HCT116 (cell line): ENCODE measurements around the gene MXRA8. TPM values are rescaled to one million over a fixed set of nuclear protein-coding genes. Genes with fewer than 3 reads are reported as not detected.
A peak's percentile ranks its signal among the peaks of the same experiment; 100 is the strongest.

Source experiments
- ATAC-seq: fragments of 200-7000 bp; cut with Tn5 transposase; 2 replicates; pipeline ENCODE4 v1.9.1; 2020; ENCODE audit warnings: mild to moderate bottlenecking, moderate library complexity
- BruUV-seq: library from RNA; stranded (reverse); fragments of 400-500 nt; replicated peaks from 2 replicates; lab custom pipeline; 2021; lab: Mats Ljungman, UMichigan
- CTCF ChIA-PET: fragments of 300-600 bp; sonication (Branson Sonifier 250); formaldehyde crosslinking; loops from one replicate; lab custom pipeline; 2021; ENCODE audit warnings: antibody characterized with exemption; lab: Charles Lee
- POLR2A ChIA-PET: fragments of 300-600, 350-600 bp; sonication (Branson Sonifier 250); formaldehyde crosslinking; loops from one replicate; lab custom pipeline; 2021; ENCODE audit warnings: antibody characterized with exemption; lab: Charles Lee
- RAD21 ChIA-PET, 2 experiments: fragments of 300-600 bp; sonication (Branson Sonifier 250); formaldehyde crosslinking; loops; one replicate each; lab custom pipeline; 2023; ENCODE audit warnings: low total read pairs in 2 of 2; ENCODE audit not compliant: uncharacterized antibody in 2 of 2, unreplicated experiment in 2 of 2, low non-redundant PET in 1 of 2; lab: Charles Lee
- DNase-seq: peaks from one replicate; pipeline ENCODE4 v3.0.0-alpha.2; 2010; ENCODE audit warnings: low read depth, low spot score
- H2AFZ ChIP-seq: fragments of 200-600 bp; shearing (Covaris generic), sonication (generic); 2 replicates; pipeline ENCODE4 v1.6.1; 2017; ENCODE audit warnings: low read depth, mixed run types, mixed read lengths, antibody characterized with exemption, low read length; ENCODE audit not compliant: poor library complexity, severe bottlenecking
- H3K27ac ChIP-seq: 2 replicates; pipeline ENCODE4 v1.5.1; 2012; ENCODE audit warnings: low read depth, low read length
- H3K27me3 ChIP-seq: fragments of 200-600 bp; sonication (generic); 2 replicates; pipeline ENCODE4 v1.6.1; 2016; ENCODE audit warnings: mixed run types, low read length, mixed read lengths; ENCODE audit not compliant: insufficient read depth
- H3K36me3 ChIP-seq, 2 experiments: fragments of 200-500 bp in 1 of 2; fragments of 200-600 bp in 1 of 2; sonication (Bioruptor generic) in 1 of 2; sonication (generic) in 1 of 2; 2 replicates each; pipeline versions ENCODE4 v1.5.1 to v1.6.1; 2014 to 2016; ENCODE audit warnings: low read length in 2 of 2, inconsistent platforms in 1 of 2, mixed read lengths in 1 of 2, mixed run types in 1 of 2; ENCODE audit not compliant: insufficient read depth in 2 of 2, control insufficient read depth in 1 of 2
- H3K4me1 ChIP-seq, 2 experiments: fragments of 200-600 bp in 1 of 2; sonication (generic) in 1 of 2; 2 replicates each; pipeline versions ENCODE4 v1.5.1 to v1.6.1; 2012 to 2017; ENCODE audit warnings: low read length in 2 of 2, inconsistent platforms in 1 of 2, mild to moderate bottlenecking in 1 of 2, mixed read lengths in 1 of 2, mixed run types in 1 of 2, moderate library complexity in 1 of 2; ENCODE audit not compliant: insufficient read depth in 2 of 2, control insufficient read depth in 1 of 2
- H3K4me2 ChIP-seq: fragments of 200-600 bp; sonication (generic); 2 replicates; pipeline ENCODE4 v1.6.1; 2017; ENCODE audit warnings: mixed run types, low read length, mixed read lengths
- H3K4me3 ChIP-seq, 2 experiments: fragments of 200-600 bp in 1 of 2; sonication (generic) in 1 of 2; replicated peaks in 1 of 2; 2 replicates each; pipeline ENCODE4 v1.5.1; 2011 to 2016; ENCODE audit warnings: low read length in 2 of 2, control low read depth in 1 of 2, low read depth in 1 of 2, mild to moderate bottlenecking in 1 of 2, mixed read lengths in 1 of 2, mixed run types in 1 of 2
- H3K79me2 ChIP-seq: fragments of 200-600 bp; sonication (generic); 2 replicates; pipeline ENCODE4 v1.6.1; 2017; ENCODE audit warnings: mild to moderate bottlenecking, mixed run types, low read length, moderate library complexity, mixed read lengths; ENCODE audit not compliant: insufficient read depth
- H3K9ac ChIP-seq: fragments of 200-600 bp; sonication (generic); 2 replicates; pipeline ENCODE4 v1.6.1; 2016; ENCODE audit warnings: low read length, mixed read lengths
- H3K9me2 ChIP-seq: fragments of 200-600 bp; sonication (generic), shearing (Covaris generic); 2 replicates; pipeline ENCODE4 v1.6.1; 2017; ENCODE audit warnings: mixed run types, mild to moderate bottlenecking, moderate library complexity; ENCODE audit not compliant: insufficient read depth
- H3K9me3 ChIP-seq, 2 experiments: fragments of 200-500 bp in 1 of 2; fragments of 200-600 bp in 1 of 2; sonication (Bioruptor generic) in 1 of 2; sonication (generic) in 1 of 2; 2 replicates each; pipeline ENCODE4 v1.6.1; 2014 to 2017; ENCODE audit warnings: low read length in 2 of 2, mixed read lengths in 2 of 2, inconsistent platforms in 1 of 2, low read depth in 1 of 2, mild to moderate bottlenecking in 1 of 2, mixed run types in 1 of 2, moderate library complexity in 1 of 2; ENCODE audit not compliant: control insufficient read depth in 1 of 2, insufficient read depth in 1 of 2
- H4K20me1 ChIP-seq: fragments of 200-600 bp; sonication (generic), shearing (Covaris generic); 2 replicates; pipeline ENCODE4 v1.6.1; 2017; ENCODE audit warnings: mixed run types, mild to moderate bottlenecking, moderate library complexity; ENCODE audit not compliant: insufficient read depth
- CEBPB ChIP-seq: IDR thresholded peaks from 2 replicates; pipeline ENCODE4 v1.6.1; 2012; ENCODE audit warnings: low read depth
- MAX ChIP-seq: IDR thresholded peaks from 2 replicates; pipeline ENCODE4 v1.6.1; 2012
- POLR2AphosphoS5 ChIP-seq: IDR thresholded peaks from 2 replicates; pipeline ENCODE4 v1.6.1; 2011; ENCODE audit warnings: mild to moderate bottlenecking, low read depth, low read length, moderate library complexity
- RAD21 ChIP-seq: IDR thresholded peaks from 2 replicates; pipeline ENCODE4 v1.6.1; 2012; ENCODE audit warnings: low read depth, mild to moderate bottlenecking
- SIN3A ChIP-seq: IDR thresholded peaks from 2 replicates; pipeline ENCODE4 v1.6.1; 2012; ENCODE audit warnings: low read depth
- TCF7L2 ChIP-seq: IDR thresholded peaks from 2 replicates; pipeline ENCODE4 v1.7.0; 2011; ENCODE audit warnings: borderline replicate concordance, inconsistent platforms; ENCODE audit not compliant: insufficient read depth, insufficient read length; ENCODE audit errors: extremely low read depth
- ZBTB33 ChIP-seq: IDR thresholded peaks from 2 replicates; pipeline ENCODE4 v1.6.1; 2011; ENCODE audit warnings: mild to moderate bottlenecking, low read length, moderate library complexity; ENCODE audit not compliant: insufficient replicate concordance; ENCODE audit errors: extremely low read depth
- intact Hi-C: fragments of 100-400 bp; cut with micrococcal nuclease; formaldehyde crosslinking; loops from 2 replicates; pipeline ENCODE4 v1.10.0; 2022
- total RNA-seq: library from RNA; stranded (reverse); gene quantifications from one replicate; pipeline ENCODE4 v1.2.1, GENCODE V29; 2021; ENCODE audit not compliant: unreplicated experiment
- TF ChIP-seq, protein P1 (sequence below): IDR thresholded peaks from 2 replicates; pipeline ENCODE4 v1.6.1; 2012

MXRA8 gene
- total RNA-seq, 1 experiment from 2014 or later: 0.74 TPM

- no peak for TF ChIP-seq TCF7L2
- TF ChIP-seq RAD21: no peak
- TF ChIP-seq, all 23 proteins: peak for 0
Measured at GRCh38 chr1:1318777-1319645, 39.3 kb downstream of the MXRA8 start (continued).

DNA sequence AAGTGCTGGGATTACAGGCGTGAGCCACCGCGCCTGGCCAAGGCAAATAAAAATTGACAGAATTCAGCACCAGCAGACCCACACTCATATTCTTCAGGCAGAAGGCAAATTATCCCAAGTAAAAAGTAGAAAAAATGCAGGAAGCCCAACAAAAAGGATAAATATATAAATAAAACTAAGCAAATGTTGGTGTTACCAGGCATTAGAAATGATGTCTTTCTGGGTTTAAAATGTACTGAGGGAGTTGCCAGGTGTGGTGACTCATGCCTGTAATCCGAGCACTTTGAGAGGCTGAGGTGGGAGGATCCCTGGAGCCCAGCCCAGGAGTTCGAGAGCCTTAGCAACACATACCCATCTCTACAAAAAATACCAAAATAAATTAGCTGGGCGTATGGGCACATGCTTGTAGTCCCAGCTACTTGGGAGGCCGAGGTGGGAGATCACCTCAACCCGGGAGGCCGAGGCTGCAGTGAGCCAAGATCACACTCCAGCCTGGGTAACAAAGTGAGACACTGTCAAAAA lies 40.2 kb downstream of the MXRA8 start:
- ChIA-PET RAD21 (no interaction called here), POLR2A (interaction anchor here (1.3 kb wide), 2 partner anchors 8 to 20 kb away, joined by 3 to 4 read pairs; no protein-coding TSS in a partner anchor), CTCF (no interaction called here)
- no TSS peak for BruUV-seq
- Histone ChIP-seq H3K9me2 (no peaks in the 10 kb centered on the region), H3K9ac (peak overlapping the region; percentile 15), H3K9me3 (no peaks in the 10 kb centered on the region), H2AFZ (no peak overlapping the region), H3K36me3 (peaks cover 17 to 31% of the 10 kb centered on the region in 2 experiments; a peak in 3 of 4 replicates), H3K79me2 (peaks cover 93% of the 10 kb centered on the region), H3K4me3 (no peak overlapping the region), H3K4me2 (peak overlapping the region; percentile 60), H4K20me1 (peaks cover 10% of the 10 kb centered on the region; the same call in 1 of the 2 replicates), H3K27ac (peak overlapping the region; percentile 52), H3K27me3 (no peaks in the 10 kb centered on the region), H3K4me1 (peaks cover 23 to 49% of the 10 kb centered on the region in 2 experiments)
- TF ChIP-seq, protein P1, sequence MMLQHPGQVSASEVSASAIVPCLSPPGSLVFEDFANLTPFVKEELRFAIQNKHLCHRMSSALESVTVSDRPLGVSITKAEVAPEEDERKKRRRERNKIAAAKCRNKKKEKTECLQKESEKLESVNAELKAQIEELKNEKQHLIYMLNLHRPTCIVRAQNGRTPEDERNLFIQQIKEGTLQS: no peak
- TF ChIP-seq MAX: no peak
- no peak for TF ChIP-seq TCF7L2
- no peak for TF ChIP-seq ZBTB33
- peak; percentile 35 for TF ChIP-seq POLR2AphosphoS5
- no peak for TF ChIP-seq CEBPB
- no peak for TF ChIP-seq SIN3A
- peak; percentile 65 for DNase-seq
- peak; percentile 84 for ATAC-seq
- intact Hi-C loops: no loop called here
